ENCODE measurements around the gene CRYGN. TPM values are rescaled to one million over a fixed set of nuclear protein-coding genes. Genes with fewer than 3 reads are reported as not detected.

The CRYGN gene
- total RNA-seq, 1 donor from 2014 or later = not detected

DNA sequence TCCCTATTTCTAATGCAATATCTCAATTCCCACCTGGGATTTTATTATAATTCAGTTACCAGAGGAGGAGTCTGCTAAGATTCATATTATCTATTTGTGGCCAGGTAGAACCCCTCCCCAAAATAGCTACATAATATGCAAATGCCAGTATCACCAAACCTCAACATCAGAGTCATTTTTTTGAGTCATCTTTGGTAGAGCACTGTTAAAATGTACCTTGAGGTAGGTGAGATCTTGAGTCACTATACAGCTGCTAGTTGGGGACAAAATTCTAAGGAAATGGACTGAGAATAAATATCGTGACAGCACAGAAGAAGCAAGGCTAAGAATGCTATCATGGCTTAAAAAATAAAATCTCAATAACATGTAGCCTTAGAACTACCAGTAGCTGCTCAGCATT, 4.7 kb upstream of the CRYGN start:
- DNase-seq (ENCODE audit: extremely low spot score in 2 of 2) = no peak
- Histone ChIP-seq H3K9me3 (no peaks in the 10 kb centered on the region), H3K4me1 (peaks cover 28% of the 10 kb centered on the region), H3K36me3 (no peaks in the 10 kb centered on the region), H3K27ac (no peak overlapping the region), H3K4me3 (no peak overlapping the region), H3K27me3 (no peaks in the 10 kb centered on the region)
- intact Hi-C loops (cut with DNase I) = no loop called here
- no peak for TF ChIP-seq POLR2AphosphoS5 (IDR thresholded peaks at IDR 0.05; ENCODE audit: insufficient read depth in 1 of 2, low read depth in 1 of 2)
- TF ChIP-seq, protein P1, sequence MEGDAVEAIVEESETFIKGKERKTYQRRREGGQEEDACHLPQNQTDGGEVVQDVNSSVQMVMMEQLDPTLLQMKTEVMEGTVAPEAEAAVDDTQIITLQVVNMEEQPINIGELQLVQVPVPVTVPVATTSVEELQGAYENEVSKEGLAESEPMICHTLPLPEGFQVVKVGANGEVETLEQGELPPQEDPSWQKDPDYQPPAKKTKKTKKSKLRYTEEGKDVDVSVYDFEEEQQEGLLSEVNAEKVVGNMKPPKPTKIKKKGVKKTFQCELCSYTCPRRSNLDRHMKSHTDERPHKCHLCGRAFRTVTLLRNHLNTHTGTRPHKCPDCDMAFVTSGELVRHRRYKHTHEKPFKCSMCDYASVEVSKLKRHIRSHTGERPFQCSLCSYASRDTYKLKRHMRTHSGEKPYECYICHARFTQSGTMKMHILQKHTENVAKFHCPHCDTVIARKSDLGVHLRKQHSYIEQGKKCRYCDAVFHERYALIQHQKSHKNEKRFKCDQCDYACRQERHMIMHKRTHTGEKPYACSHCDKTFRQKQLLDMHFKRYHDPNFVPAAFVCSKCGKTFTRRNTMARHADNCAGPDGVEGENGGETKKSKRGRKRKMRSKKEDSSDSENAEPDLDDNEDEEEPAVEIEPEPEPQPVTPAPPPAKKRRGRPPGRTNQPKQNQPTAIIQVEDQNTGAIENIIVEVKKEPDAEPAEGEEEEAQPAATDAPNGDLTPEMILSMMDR (IDR thresholded peaks at IDR 0.05) = no peak
- no peak for TF ChIP-seq POLR2A (IDR thresholded peaks at IDR 0.05)

GRCh38 chr7:151442776-151443496, 3.0 kb upstream of the CRYGN start:
- TF ChIP-seq, protein P1 (IDR thresholded peaks at IDR 0.05) = no peak
- no peak for TF ChIP-seq POLR2A (IDR thresholded peaks at IDR 0.05)
- no peak for TF ChIP-seq POLR2AphosphoS5 (IDR thresholded peaks at IDR 0.05; ENCODE audit: insufficient read depth in 1 of 2, low read depth in 1 of 2)
- H3K27ac ChIP-seq = no peak overlapping the region
- H3K4me3 ChIP-seq = no peak overlapping the region

DNA sequence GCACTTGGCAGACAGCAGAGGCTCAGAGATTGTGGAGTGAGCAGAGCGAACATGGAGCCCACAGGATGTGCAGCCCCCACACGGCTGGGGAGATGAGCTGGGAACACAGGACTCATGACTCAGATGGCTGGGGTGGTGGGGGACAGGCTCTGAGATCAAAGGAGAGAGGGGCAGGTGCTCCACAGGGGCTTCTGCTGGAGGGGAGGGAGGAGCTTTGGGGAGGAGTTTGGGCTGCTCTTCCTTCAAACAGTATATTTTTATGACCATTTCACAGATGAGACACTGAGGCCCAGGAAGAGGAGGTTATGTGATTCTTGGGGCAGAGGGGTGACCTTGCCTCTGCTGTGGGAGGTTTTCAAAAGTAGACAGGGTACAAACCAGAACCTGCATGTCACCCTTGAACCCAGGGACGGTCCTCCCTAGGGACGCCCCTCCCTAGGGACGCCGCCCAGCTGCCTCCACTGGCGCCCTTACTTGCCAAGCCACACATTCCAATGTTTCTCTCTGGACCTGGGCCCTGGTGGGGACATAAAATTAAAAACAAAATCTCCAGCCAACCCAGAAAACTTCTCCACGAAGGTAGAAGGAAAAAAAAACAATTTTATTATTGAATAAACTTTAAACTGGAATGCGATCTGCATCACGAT, 981 bp upstream of the CRYGN start:
- TF ChIP-seq POLR2AphosphoS5 (IDR thresholded peaks at IDR 0.05; ENCODE audit: insufficient read depth in 1 of 2, low read depth in 1 of 2) (peak in 1 of 2 donors; percentile 48), POLR2A (IDR thresholded peaks at IDR 0.05) (no peak)
- TF ChIP-seq, protein P1 (IDR thresholded peaks at IDR 0.05) = no peak
- DNase-seq (ENCODE audit: extremely low spot score in 2 of 2) = no peak
- intact Hi-C loops (cut with DNase I) = no loop called here

More at GRCh38 chr7:151442776-151443496, 3.0 kb upstream of the CRYGN start:
- intact Hi-C loops (cut with DNase I) = no loop called here
- no peak for DNase-seq (ENCODE audit: extremely low spot score in 2 of 2)
- peaks cover 24% of the 10 kb centered on the region for H3K4me1 ChIP-seq
- H3K27me3 ChIP-seq = no peaks in the 10 kb centered on the region
- H3K36me3 ChIP-seq = no peaks in the 10 kb centered on the region
- H3K9me3 ChIP-seq = no peaks in the 10 kb centered on the region

GRCh38 chr7:151438864-151439601, 908 bp downstream of the CRYGN start:
- DNase-seq (ENCODE audit: extremely low spot score in 2 of 2) = no peak
- peak overlapping the region in 1 of 2 donors; percentile 20 for H3K4me3 ChIP-seq
- H3K27ac ChIP-seq = peak overlapping the region; percentile 88
- H3K9me3 ChIP-seq = no peaks in the 10 kb centered on the region
- TF ChIP-seq, protein P1 (IDR thresholded peaks at IDR 0.05) = no peak
- no peak for TF ChIP-seq POLR2AphosphoS5 (IDR thresholded peaks at IDR 0.05; ENCODE audit: insufficient read depth in 1 of 2, low read depth in 1 of 2)
- H3K36me3 ChIP-seq = no peaks in the 10 kb centered on the region
- peaks cover 53% of the 10 kb centered on the region for H3K4me1 ChIP-seq
- intact Hi-C loops (cut with DNase I) = no loop called here
- no peaks in the 10 kb centered on the region for H3K27me3 ChIP-seq

More for the DNA sequence above, 981 bp upstream of the CRYGN start:
- peak overlapping the region in 1 of 2 donors; percentile 45 for H3K4me3 ChIP-seq
- H3K9me3 ChIP-seq = no peaks in the 10 kb centered on the region
- H3K36me3 ChIP-seq = no peaks in the 10 kb centered on the region
- H3K4me1 ChIP-seq = peaks cover 43% of the 10 kb centered on the region
- H3K27me3 ChIP-seq = no peaks in the 10 kb centered on the region
- H3K27ac ChIP-seq = peak overlapping the region; percentile 88
